C4-2B (cell line): ENCODE measurements around the gene TREML4.

ENCODE experiments used
- ZFX ChIP-seq: fragments of 450-650 bp; IDR thresholded peaks from 2 replicates; pipeline ENCODE4 v1.6.1; 2017
- TF ChIP-seq, protein P1 (sequence below): fragments of 450-650 bp; conservative IDR thresholded peaks from 2 replicates; pipeline ENCODE4 v1.5.1; 2017; ENCODE audit warnings: mild to moderate bottlenecking

DNA sequence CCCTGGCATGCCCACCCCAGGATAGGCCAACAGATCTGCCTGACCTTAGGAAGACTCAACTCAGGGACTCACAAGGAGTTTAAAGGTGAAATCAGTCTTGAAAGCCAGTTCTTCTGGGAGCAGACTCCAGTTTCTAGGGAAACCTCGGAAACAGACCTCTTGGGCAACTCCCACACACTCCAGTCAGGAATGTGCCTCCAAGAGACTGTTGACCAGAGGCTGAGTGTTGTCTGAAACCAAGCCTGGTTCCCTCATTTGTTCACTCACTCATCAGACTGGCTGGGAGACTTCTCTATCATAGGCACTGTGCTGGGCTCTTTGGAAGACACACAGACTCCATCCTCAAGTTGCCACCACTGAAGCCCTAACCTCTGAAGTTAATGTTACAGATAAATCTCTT is 56.6 kb downstream of the TREML4 start:
- TF ChIP-seq, protein P1, sequence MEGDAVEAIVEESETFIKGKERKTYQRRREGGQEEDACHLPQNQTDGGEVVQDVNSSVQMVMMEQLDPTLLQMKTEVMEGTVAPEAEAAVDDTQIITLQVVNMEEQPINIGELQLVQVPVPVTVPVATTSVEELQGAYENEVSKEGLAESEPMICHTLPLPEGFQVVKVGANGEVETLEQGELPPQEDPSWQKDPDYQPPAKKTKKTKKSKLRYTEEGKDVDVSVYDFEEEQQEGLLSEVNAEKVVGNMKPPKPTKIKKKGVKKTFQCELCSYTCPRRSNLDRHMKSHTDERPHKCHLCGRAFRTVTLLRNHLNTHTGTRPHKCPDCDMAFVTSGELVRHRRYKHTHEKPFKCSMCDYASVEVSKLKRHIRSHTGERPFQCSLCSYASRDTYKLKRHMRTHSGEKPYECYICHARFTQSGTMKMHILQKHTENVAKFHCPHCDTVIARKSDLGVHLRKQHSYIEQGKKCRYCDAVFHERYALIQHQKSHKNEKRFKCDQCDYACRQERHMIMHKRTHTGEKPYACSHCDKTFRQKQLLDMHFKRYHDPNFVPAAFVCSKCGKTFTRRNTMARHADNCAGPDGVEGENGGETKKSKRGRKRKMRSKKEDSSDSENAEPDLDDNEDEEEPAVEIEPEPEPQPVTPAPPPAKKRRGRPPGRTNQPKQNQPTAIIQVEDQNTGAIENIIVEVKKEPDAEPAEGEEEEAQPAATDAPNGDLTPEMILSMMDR, result no peak
- no peak for TF ChIP-seq ZFX
